Skeletal muscle tissue (tissue), 5 donors: ENCODE results near the gene RLN1. TPM values are rescaled to one million over a fixed set of nuclear protein-coding genes. Genes with fewer than 3 reads are reported as not detected.

Experiments used
- H3K27ac ChIP-seq: one replicate; pipeline ENCODE4 v1.7.0; 2013; ENCODE audit warnings: mild to moderate bottlenecking, low read depth, low read length, inconsistent platforms
- H3K27me3 ChIP-seq, 3 donors: one replicate each; pipeline ENCODE4 v1.7.0; 2013; ENCODE audit warnings: low read length in 3 of 3; ENCODE audit not compliant: control insufficient read depth in 3 of 3, insufficient read depth in 3 of 3
- H3K36me3 ChIP-seq, 3 donors: one replicate each; pipeline ENCODE4 v1.7.0; 2013; ENCODE audit warnings: low read length in 3 of 3; ENCODE audit not compliant: control insufficient read depth in 3 of 3, insufficient read depth in 3 of 3
- H3K4me1 ChIP-seq, 3 donors: one replicate each; pipeline ENCODE4 v1.7.0; 2013; ENCODE audit warnings: low read length in 3 of 3, mild to moderate bottlenecking in 3 of 3; ENCODE audit not compliant: control insufficient read depth in 3 of 3, insufficient read depth in 3 of 3
- H3K4me3 ChIP-seq, 3 donors: one replicate each; pipeline ENCODE4 v1.7.0; 2013; ENCODE audit warnings: low read length in 3 of 3
- H3K9ac ChIP-seq, 3 donors: one replicate each; pipeline ENCODE4 v1.7.0; 2013; ENCODE audit warnings: low read length in 3 of 3, mild to moderate bottlenecking in 3 of 3, moderate library complexity in 2 of 3, low read depth in 1 of 3
- H3K9me3 ChIP-seq, 3 donors: one replicate each; pipeline ENCODE4 v1.7.0; 2013; ENCODE audit warnings: low read length in 3 of 3; ENCODE audit not compliant: control insufficient read depth in 3 of 3
- small RNA-seq: library from RNA; depleted of rRNA; stranded (forward); fragments of <200 nt; gene quantifications from one replicate; pipeline ENCODE3, GENCODE V24; 2014
- total RNA-seq: library from RNA; depleted of rRNA; stranded (reverse); fragments of >200 nt; gene quantifications from one replicate; pipeline ENCODE4 v1.2.3, GENCODE V29; 2014
- donor health status: Osteomylitis.

The RLN1 gene
- total RNA-seq, 1 donor from 2014 or later, result 1.0 TPM

DNA sequence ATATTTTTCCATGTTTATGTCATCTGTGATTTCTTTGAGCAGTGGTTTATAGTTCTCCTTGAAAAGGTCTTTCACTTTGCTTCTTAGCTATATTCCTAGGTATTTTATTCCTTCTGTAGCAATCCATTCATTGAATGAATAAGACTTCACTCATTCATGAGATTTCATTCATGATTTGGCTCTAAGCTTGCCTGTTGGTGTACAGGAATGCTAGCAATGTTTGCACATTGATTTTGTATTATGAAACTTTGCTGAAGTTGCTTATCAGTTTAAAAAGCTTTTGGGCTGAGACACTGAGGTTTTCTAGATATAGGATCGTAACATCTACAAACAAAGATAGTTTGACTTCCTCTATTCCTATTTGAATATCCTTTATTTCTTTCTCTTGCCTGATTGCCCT, 51.1 kb downstream of the RLN1 start:
- no peaks in the 10 kb centered on the region for H3K9me3 ChIP-seq
- no peak overlapping the region for H3K27ac ChIP-seq
- H3K4me3 ChIP-seq, result no peak overlapping the region
- H3K27me3 ChIP-seq, result no peaks in the 10 kb centered on the region
- H3K4me1 ChIP-seq, result no peaks in the 10 kb centered on the region
- H3K9ac ChIP-seq, result no peak overlapping the region
- no peaks in the 10 kb centered on the region for H3K36me3 ChIP-seq

- Histone ChIP-seq H3K36me3 (no peaks in the 10 kb centered on the region), H3K27ac (no peak overlapping the region)
Observed at GRCh38 chr9:5286262-5286661, 53.4 kb downstream of the RLN1 start.

More at GRCh38 chr9:5286262-5286661, 53.4 kb downstream of the RLN1 start:
- Histone ChIP-seq H3K27me3 (no peaks in the 10 kb centered on the region), H3K4me3 (no peak overlapping the region), H3K9ac (no peak overlapping the region), H3K4me1 (no peaks in the 10 kb centered on the region), H3K9me3 (no peaks in the 10 kb centered on the region)

Small RNAs within 50 kb of the gene (small RNA-seq; reads per million reads assigned to genes)
- not detected for gene AL135786.1
- gene HMGN2P31, result not detected

Other genes with a start within 250 kb of the RLN1 start
- not detected for gene INSL6, start 154.2 kb downstream of the RLN1 start, total RNA-seq
- gene INSL4, start 108.5 kb downstream of the RLN1 start, total RNA-seq, result not detected
- not detected for gene RLN2, start 35.2 kb downstream of the RLN1 start, total RNA-seq
- gene PLGRKT, start 98.0 kb upstream of the RLN1 start, total RNA-seq, result 15.1 TPM
- 0.52 TPM for gene CD274, start 110.7 kb upstream of the RLN1 start, total RNA-seq
- gene PDCD1LG2, start 170.7 kb upstream of the RLN1 start, total RNA-seq, result 3.7 TPM